ENCODE measurements around the gene DEFB113. TPM values are rescaled to one million over a fixed set of nuclear protein-coding genes. Genes with fewer than 3 reads are reported as not detected.

Gene DEFB113
- polyA plus RNA-seq, 1 donor (not counting 4 experiments of a cell fraction or from before 2014, with no cell fraction given) = not detected

DNA sequence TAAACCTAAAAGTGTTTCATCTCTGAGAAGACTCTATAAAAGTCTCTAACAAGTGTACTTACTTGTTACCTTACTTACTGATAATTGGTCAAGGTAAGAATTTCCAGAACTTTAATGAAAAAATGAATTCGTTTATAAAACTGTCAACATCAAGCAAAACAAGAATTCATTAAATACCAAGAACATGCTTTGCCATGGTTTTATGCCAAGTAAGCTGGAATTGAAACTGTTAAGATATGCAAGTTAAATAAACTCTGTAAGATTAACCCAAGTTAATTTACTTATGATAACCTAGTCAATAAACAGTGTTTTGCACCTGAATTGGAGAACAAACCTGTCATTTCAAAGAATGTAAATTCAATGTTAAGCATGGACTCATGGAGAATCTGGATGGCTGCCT, 17.1 kb upstream of the DEFB113 start:
- Histone ChIP-seq H4K20me1 (ENCODE audit: control insufficient read depth, extremely low read depth, insufficient read depth, low read length) (no peaks in the 10 kb centered on the region), H2AFZ (ENCODE audit: control insufficient read depth, low read length) (no peak overlapping the region), H3K36me3 (ENCODE audit: control insufficient read depth in 2 of 2, extremely low read depth in 1 of 2, insufficient read depth in 2 of 2, low read length in 2 of 2) (no peaks in the 10 kb centered on the region), H3K4me1 (ENCODE audit: control insufficient read depth, extremely low read depth, insufficient read depth, low read length) (no peaks in the 10 kb centered on the region), H3K9me3 (ENCODE audit: control insufficient read depth, low read depth, low read length) (no peaks in the 10 kb centered on the region), H3K9ac (ENCODE audit: control insufficient read depth, extremely low read depth, insufficient read depth, low read length) (no peak overlapping the region), H3K27ac (ENCODE audit: control insufficient read depth, insufficient read depth, low read length) (no peak overlapping the region), H3K9me1 (ENCODE audit: control insufficient read depth, extremely low read depth, insufficient read depth, low read length) (no peaks in the 10 kb centered on the region), H3K4me2 (ENCODE audit: control insufficient read depth, extremely low read depth, insufficient read depth, low read depth, low read length) (no peak overlapping the region), H3K27me3 (ENCODE audit: control insufficient read depth, extremely low read depth, insufficient read depth, low read length) (no peaks in the 10 kb centered on the region), H3K79me2 (ENCODE audit: control insufficient read depth, insufficient read depth, low read length) (no peaks in the 10 kb centered on the region), H3K4me3 (ENCODE audit: control insufficient read depth in 2 of 3, extremely low read depth in 1 of 3, insufficient read depth in 2 of 3, low read depth in 1 of 3, low read length in 3 of 3) (no peak overlapping the region)
- DNase-seq (ENCODE audit: low read depth, low spot score) = no peak
- FAIRE-seq = no peak
- dilution Hi-C loops (cut with MboI; ENCODE audit: extremely low pct_ligation_motif_present, low sequenced_read_pairs) = no loop called here
- TF ChIP-seq, protein P1, sequence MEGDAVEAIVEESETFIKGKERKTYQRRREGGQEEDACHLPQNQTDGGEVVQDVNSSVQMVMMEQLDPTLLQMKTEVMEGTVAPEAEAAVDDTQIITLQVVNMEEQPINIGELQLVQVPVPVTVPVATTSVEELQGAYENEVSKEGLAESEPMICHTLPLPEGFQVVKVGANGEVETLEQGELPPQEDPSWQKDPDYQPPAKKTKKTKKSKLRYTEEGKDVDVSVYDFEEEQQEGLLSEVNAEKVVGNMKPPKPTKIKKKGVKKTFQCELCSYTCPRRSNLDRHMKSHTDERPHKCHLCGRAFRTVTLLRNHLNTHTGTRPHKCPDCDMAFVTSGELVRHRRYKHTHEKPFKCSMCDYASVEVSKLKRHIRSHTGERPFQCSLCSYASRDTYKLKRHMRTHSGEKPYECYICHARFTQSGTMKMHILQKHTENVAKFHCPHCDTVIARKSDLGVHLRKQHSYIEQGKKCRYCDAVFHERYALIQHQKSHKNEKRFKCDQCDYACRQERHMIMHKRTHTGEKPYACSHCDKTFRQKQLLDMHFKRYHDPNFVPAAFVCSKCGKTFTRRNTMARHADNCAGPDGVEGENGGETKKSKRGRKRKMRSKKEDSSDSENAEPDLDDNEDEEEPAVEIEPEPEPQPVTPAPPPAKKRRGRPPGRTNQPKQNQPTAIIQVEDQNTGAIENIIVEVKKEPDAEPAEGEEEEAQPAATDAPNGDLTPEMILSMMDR (optimal IDR thresholded peaks at IDR 0.05 in 1 of 3, IDR thresholded peaks at IDR 0.05 in 1 of 3, conservative IDR thresholded peaks at IDR 0.05 in 1 of 3; ENCODE audit: extremely low read depth in 1 of 3, insufficient read depth in 2 of 3, low read length in 3 of 3) = no peak
- TF ChIP-seq EZH2 (IDR thresholded peaks at IDR 0.05; ENCODE audit: low read length) = no peak

DNA sequence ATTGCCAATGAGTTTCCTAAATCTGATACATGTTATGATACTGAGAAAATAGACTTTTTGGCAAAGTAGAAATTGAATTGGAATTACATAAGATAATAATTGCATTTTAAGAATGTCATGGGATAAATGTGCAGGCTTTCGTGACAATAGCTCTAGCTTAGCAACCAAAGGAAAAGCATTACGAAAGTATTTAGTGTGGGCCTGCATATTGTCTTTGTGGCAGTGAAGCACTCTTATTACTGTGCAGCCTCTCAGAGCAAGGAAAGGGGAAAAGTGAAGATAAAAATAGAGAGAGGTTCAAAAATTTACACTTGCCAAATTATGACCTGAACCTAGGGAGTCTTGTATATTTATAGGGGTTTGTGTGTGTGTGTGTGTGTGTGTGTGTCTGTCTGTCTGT, 12.6 kb upstream of the DEFB113 start:
- H3K36me3 ChIP-seq (ENCODE audit: control insufficient read depth in 2 of 2, extremely low read depth in 1 of 2, insufficient read depth in 2 of 2, low read length in 2 of 2) = no peaks in the 10 kb centered on the region
- H3K4me2 ChIP-seq (ENCODE audit: control insufficient read depth, extremely low read depth, insufficient read depth, low read depth, low read length) = no peak overlapping the region
- TF ChIP-seq, protein P1 (optimal IDR thresholded peaks at IDR 0.05 in 1 of 3, IDR thresholded peaks at IDR 0.05 in 1 of 3, conservative IDR thresholded peaks at IDR 0.05 in 1 of 3; ENCODE audit: extremely low read depth in 1 of 3, insufficient read depth in 2 of 3, low read length in 3 of 3) = no peak
- no peak for TF ChIP-seq EZH2 (IDR thresholded peaks at IDR 0.05; ENCODE audit: low read length)
- no peaks in the 10 kb centered on the region for H3K9me1 ChIP-seq (ENCODE audit: control insufficient read depth, extremely low read depth, insufficient read depth, low read length)
- no peak overlapping the region for H3K27ac ChIP-seq (ENCODE audit: control insufficient read depth, insufficient read depth, low read length)
- H4K20me1 ChIP-seq (ENCODE audit: control insufficient read depth, extremely low read depth, insufficient read depth, low read length) = no peaks in the 10 kb centered on the region
- H3K9me3 ChIP-seq (ENCODE audit: control insufficient read depth, low read depth, low read length) = no peaks in the 10 kb centered on the region
- dilution Hi-C loops (cut with MboI; ENCODE audit: extremely low pct_ligation_motif_present, low sequenced_read_pairs) = no loop called here
- DNase-seq (ENCODE audit: low read depth, low spot score) (no peak), FAIRE-seq (no peak)
- no peaks in the 10 kb centered on the region for H3K4me1 ChIP-seq (ENCODE audit: control insufficient read depth, extremely low read depth, insufficient read depth, low read length)
- H3K79me2 ChIP-seq (ENCODE audit: control insufficient read depth, insufficient read depth, low read length) = no peaks in the 10 kb centered on the region
- no peaks in the 10 kb centered on the region for H3K27me3 ChIP-seq (ENCODE audit: control insufficient read depth, extremely low read depth, insufficient read depth, low read length)
- H2AFZ ChIP-seq (ENCODE audit: control insufficient read depth, low read length) = no peak overlapping the region
- no peak overlapping the region for H3K4me3 ChIP-seq (ENCODE audit: control insufficient read depth in 2 of 3, extremely low read depth in 1 of 3, insufficient read depth in 2 of 3, low read depth in 1 of 3, low read length in 3 of 3)
- no peak overlapping the region for H3K9ac ChIP-seq (ENCODE audit: control insufficient read depth, extremely low read depth, insufficient read depth, low read length)
